Renal cortex interstitium (tissue), 11 donors: ENCODE measurements around the gene SIGLEC8. TPM values are rescaled to one million over a fixed set of nuclear protein-coding genes. Genes with fewer than 3 reads are reported as not detected.
A peak's percentile ranks its signal among the peaks of the same experiment; 100 is the strongest.
"Not testable (repeated sequence)": the region's sequence is repeated elsewhere in the genome, so short reads cannot be mapped to it uniquely, and the experiment has no call there.

Experiments
- DNase-seq, 11 donors: peaks; one replicate each; pipeline ENCODE4 v3.0.0-alpha.2; 2013; ENCODE audit warnings: low read depth in 9 of 11, low spot score in 4 of 11; ENCODE audit errors: extremely low read depth in 1 of 11
- polyA plus RNA-seq, 3 donors: library from polyadenylated mRNA; unstranded; fragments of 120-200 nt; gene quantifications; one replicate each; pipeline ENCODE4 v1.2.1, GENCODE V29; 2013; ENCODE audit not compliant: insufficient read length in 3 of 3

The SIGLEC8 gene
- polyA plus RNA-seq, 3 donors: 0.06 TPM; not detected in 2

- DNase-seq: no peak
Observed at GRCh38 chr19:51478381-51479234, 20.4 kb upstream of the SIGLEC8 start, which contains the start of gene CEACAM18. Gene CEACAM18, plus strand, starts transcription at chr19:51478539.

GRCh38 chr19:51477344-51477743, 19.1 kb upstream of the SIGLEC8 start:
- no peak for DNase-seq

- DNase-seq: no peak
Observed at GRCh38 chr19:51476164-51476563, 17.9 kb upstream of the SIGLEC8 start.

GRCh38 chr19:51473009-51473707, 14.9 kb upstream of the SIGLEC8 start:
- peak; percentile 2 to 50 (median 29) for DNase-seq

- no peak for DNase-seq
Observed at GRCh38 chr19:51472607-51473006, 14.4 kb upstream of the SIGLEC8 start.

GRCh38 chr19:51471527-51471926, 13.3 kb upstream of the SIGLEC8 start:
- no peak for DNase-seq

- no peak for DNase-seq
Observed at GRCh38 chr19:51470966-51471365, 12.7 kb upstream of the SIGLEC8 start.

- no peak for DNase-seq
Observed at GRCh38 chr19:51469629-51470028, 11.4 kb upstream of the SIGLEC8 start.

- no peak for DNase-seq
Observed at GRCh38 chr19:51469162-51469561, 10.9 kb upstream of the SIGLEC8 start.

GRCh38 chr19:51468545-51468920, 10.3 kb upstream of the SIGLEC8 start:
- no peak for DNase-seq

- DNase-seq: no peak
Observed at GRCh38 chr19:51467864-51468544, 9.8 kb upstream of the SIGLEC8 start.

- no peak for DNase-seq
Observed at GRCh38 chr19:51466723-51467122, 8.5 kb upstream of the SIGLEC8 start.

- DNase-seq: not testable (repeated sequence)
Observed at GRCh38 chr19:51463976-51464581, 5.8 kb upstream of the SIGLEC8 start.

GRCh38 chr19:51462681-51463080, 4.4 kb upstream of the SIGLEC8 start:
- DNase-seq: no peak

GRCh38 chr19:51462276-51462675, 4.0 kb upstream of the SIGLEC8 start:
- no peak for DNase-seq

- DNase-seq: no peak
Observed at GRCh38 chr19:51461723-51462161, 3.5 kb upstream of the SIGLEC8 start.

- no peak for DNase-seq
Observed at GRCh38 chr19:51460164-51460992, 2.1 kb upstream of the SIGLEC8 start.

- DNase-seq: no peak
Observed at GRCh38 chr19:51458899-51459505, 748 bp upstream of the SIGLEC8 start.
